ENCODE data around the gene ALAS1. TPM values are rescaled to one million over a fixed set of nuclear protein-coding genes. Genes with fewer than 3 reads are reported as not detected.

ALAS1 gene
- total RNA-seq, 6 experiments from 2014 or later = 73.4 to 783 (median 147) TPM

DNA sequence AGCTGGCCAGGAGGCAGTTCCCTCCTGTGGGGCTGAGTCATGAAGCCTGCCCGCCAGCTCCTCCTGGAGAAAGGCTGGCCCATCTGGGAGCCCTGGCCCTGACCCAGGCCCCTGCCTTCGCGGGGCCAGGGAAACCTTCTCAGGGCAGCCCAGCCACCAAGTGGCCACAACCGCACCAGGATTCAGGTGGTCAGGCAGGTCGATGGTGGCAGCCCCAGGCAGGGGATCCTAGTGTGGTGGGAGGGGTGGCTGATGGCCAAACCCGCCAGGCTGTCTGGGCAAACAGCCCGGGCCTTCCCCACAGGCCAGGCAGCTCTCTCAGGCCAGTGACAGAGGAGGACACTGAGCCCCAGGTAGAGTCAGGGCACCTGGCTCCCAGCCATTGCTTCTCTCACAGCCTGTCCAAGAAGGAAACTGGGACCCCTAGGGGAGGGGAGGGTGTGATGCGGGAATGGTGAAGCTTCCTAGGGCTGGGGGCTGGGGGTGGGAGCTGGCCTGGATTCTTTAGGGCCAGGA, 39.8 kb downstream of the ALAS1 start:
- ATAC-seq = peak; percentile 37 to 62 (median 52)
- DNase-seq = peak; percentile 81 to 84 (median 82)
- H3K36me3 ChIP-seq = no peaks in the 10 kb centered on the region
- TF ChIP-seq, protein P1, sequence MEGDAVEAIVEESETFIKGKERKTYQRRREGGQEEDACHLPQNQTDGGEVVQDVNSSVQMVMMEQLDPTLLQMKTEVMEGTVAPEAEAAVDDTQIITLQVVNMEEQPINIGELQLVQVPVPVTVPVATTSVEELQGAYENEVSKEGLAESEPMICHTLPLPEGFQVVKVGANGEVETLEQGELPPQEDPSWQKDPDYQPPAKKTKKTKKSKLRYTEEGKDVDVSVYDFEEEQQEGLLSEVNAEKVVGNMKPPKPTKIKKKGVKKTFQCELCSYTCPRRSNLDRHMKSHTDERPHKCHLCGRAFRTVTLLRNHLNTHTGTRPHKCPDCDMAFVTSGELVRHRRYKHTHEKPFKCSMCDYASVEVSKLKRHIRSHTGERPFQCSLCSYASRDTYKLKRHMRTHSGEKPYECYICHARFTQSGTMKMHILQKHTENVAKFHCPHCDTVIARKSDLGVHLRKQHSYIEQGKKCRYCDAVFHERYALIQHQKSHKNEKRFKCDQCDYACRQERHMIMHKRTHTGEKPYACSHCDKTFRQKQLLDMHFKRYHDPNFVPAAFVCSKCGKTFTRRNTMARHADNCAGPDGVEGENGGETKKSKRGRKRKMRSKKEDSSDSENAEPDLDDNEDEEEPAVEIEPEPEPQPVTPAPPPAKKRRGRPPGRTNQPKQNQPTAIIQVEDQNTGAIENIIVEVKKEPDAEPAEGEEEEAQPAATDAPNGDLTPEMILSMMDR (IDR thresholded peaks at IDR 0.05) = no peak
- TF ChIP-seq POLR2A (IDR thresholded peaks at IDR 0.05) = no peak
- peak overlapping the region; percentile 82 to 94 (median 89) for H3K4me3 ChIP-seq
- peaks cover 0 to 55% (median 28%) of the 10 kb centered on the region in 4 donors for H3K4me1 ChIP-seq
- intact Hi-C loops (cut with DNase I) = loop anchor here in 1 of 2 donors (5.0 kb wide), 1 partner anchor 40 kb away; the partner anchor contains the start of gene WDR82
- H3K27me3 ChIP-seq = no peaks in the 10 kb centered on the region
- peak overlapping the region; percentile 78 to 94 (median 83) for H3K27ac ChIP-seq
- no peaks in the 10 kb centered on the region for H3K9me3 ChIP-seq
- WGBS (ENCODE audit: insufficient coverage, low coverage, low lambda C conversion rate, missing lambda C conversion rate) = 0% methylated on average over 4 of the region's 8 CpGs

DNA sequence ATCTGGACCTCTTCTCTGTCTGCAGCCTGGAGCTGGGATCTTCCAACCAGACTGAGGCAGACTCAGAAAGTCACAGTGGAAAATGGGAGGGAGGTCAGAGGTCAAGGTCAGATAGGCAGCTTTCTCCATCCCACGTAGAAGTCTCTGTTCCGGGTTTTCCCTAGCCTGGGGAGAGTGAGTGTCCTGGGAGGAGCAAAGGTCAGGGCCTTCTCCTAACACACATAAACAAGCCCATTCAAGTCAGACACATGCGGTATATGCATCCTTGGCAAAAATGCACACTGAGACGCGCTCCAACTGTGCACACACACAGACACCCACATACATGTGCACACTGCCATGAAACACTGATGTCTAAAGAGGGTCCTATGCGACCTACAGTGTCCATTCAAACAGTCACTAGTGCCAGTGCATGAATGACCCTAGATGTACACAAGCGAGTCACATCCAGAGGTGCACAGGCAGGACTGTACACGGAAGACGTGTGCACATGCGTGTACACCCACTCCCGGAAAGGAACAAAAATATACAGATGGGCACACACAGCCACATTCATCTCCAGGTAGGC, 40.3 kb downstream of the ALAS1 start:
- no peaks in the 10 kb centered on the region for H3K9me3 ChIP-seq
- peak overlapping the region; percentile 82 to 94 (median 89) for H3K4me3 ChIP-seq
- no peaks in the 10 kb centered on the region for H3K36me3 ChIP-seq
- TF ChIP-seq POLR2A (IDR thresholded peaks at IDR 0.05) = no peak
- TF ChIP-seq, protein P1 (IDR thresholded peaks at IDR 0.05) = no peak
- peak; percentile 38 to 46 (median 42) for ATAC-seq
- WGBS (ENCODE audit: insufficient coverage, low coverage, low lambda C conversion rate, missing lambda C conversion rate) = 1% methylated on average over 9 of the region's 11 CpGs
- H3K27me3 ChIP-seq = no peaks in the 10 kb centered on the region
- H3K27ac ChIP-seq = peak overlapping the region; percentile 78 to 94 (median 83)
- peak in 1 of 3 donors; percentile 32 for DNase-seq
- H3K4me1 ChIP-seq = peaks cover 0 to 49% (median 24%) of the 10 kb centered on the region in 4 donors
- intact Hi-C loops (cut with DNase I) = loop anchor here in 1 of 2 donors (5.0 kb wide), 1 partner anchor 39 kb away; the partner anchor contains the start of gene WDR82

DNA sequence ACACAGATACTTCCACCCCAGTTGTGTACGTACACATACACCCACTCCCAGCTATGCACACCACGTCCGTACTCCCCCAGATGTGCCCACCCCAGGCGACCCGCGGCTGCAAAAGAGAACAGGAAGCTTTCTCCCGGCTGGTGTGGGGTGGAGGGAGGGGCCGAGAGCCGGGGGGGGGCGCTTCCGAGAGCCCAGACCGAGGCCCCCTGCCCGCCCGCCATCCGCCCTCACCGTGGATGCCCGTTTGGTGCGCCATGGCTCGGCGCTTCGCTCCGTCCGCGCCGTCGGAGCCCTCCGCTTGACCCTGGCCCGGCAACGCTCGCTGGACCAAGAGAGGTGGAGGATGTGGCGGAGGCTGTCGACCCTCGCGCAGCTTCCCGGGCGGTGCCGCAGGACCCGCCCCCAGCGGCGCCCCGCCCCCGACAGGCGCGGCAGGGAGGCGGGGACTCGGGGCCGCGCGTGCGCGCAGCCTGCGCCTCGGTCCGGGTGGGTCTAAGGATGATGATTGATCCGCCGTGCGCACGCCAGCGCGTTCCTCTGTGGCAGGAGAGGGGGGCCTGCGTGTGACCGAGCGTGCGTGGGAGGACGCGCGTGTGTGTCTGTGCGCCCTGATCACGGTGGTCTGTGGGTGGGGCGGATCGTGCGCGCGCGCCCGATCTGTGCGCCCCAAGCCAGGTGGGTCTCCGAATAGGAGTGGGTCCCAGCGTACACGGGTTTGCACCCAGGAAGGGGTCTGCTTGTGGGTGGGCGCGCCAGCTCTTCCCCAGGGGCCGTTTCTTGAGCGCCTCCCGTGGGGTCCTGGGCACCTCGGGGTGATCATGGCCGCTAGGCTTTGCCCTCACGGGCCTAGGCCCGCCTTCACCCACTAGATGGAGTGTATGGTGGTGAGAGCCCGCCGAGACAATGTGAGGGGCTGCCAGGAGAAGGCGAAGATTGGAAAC, 41.1 kb downstream of the ALAS1 start, which contains the start of gene TWF2:
TSS of gene TWF2 (minus strand) at position 398 of the 941 bp plus-strand sequence. CDS start at position 256, 142 bp downstream.
- TF ChIP-seq, protein P1 (IDR thresholded peaks at IDR 0.05) = peak; percentile 25 to 34 (median 30)
- TF ChIP-seq POLR2A (IDR thresholded peaks at IDR 0.05) = peak; percentile 54
- DNase-seq (peak; percentile 77 to 85 (median 85)), ATAC-seq (peak; percentile 68 to 85 (median 78))
- intact Hi-C loops (cut with DNase I) = loop anchor here in 1 of 2 donors (5.0 kb wide), 1 partner anchor 38 kb away; the partner anchor contains the start of gene WDR82
- WGBS (ENCODE audit: insufficient coverage, low coverage, low lambda C conversion rate, missing lambda C conversion rate) = 0% methylated on average over 20 of the region's 92 CpGs
- Histone ChIP-seq H3K4me1 (peaks cover 0 to 41% (median 20%) of the 10 kb centered on the region in 4 donors), H3K36me3 (no peaks in the 10 kb centered on the region), H3K9me3 (no peaks in the 10 kb centered on the region), H3K4me3 (peak within 1 kb of the TSS; percentile 82 to 94 (median 89)), H3K27me3 (no peaks in the 10 kb centered on the region), H3K27ac (peak within 1 kb of the TSS; percentile 78 to 94 (median 83))
